CD4-positive, CD25-positive, alpha-beta regulatory T cell (primary cell): Measurements from ENCODE around the gene GAPVD1. TPM values are rescaled to one million over a fixed set of nuclear protein-coding genes. Genes with fewer than 3 reads are reported as not detected.

Source experiments
- ATAC-seq, 2 donors: fragments of 150-1000 bp; cut with Tn5 transposase; one replicate each; pipeline ENCODE4 v1.10.0; 2021; ENCODE audit warnings: low read depth in 2 of 2, moderate number of reproducible peaks in 2 of 2, moderate library complexity in 1 of 2
- DNase-seq, 3 donors: peaks; one replicate each; pipeline versions ENCODE4 v3.0.0 to v3.0.0-alpha.2; 2012 to 2022; ENCODE audit warnings: mixed read lengths in 1 of 3
- H3K27ac ChIP-seq: one replicate; pipeline ENCODE4 v1.7.0; 2013; ENCODE audit warnings: mild to moderate bottlenecking, low read length; ENCODE audit not compliant: insufficient read depth, poor library complexity, severe bottlenecking
- H3K27me3 ChIP-seq: one replicate; pipeline ENCODE4 v1.7.0; 2013; ENCODE audit warnings: low read length; ENCODE audit not compliant: control insufficient read depth, insufficient read depth
- H3K36me3 ChIP-seq: one replicate; pipeline ENCODE4 v1.7.0; 2013; ENCODE audit warnings: mild to moderate bottlenecking, low read length, moderate library complexity; ENCODE audit not compliant: control insufficient read depth, insufficient read depth
- H3K4me1 ChIP-seq: 2 replicates; pipeline ENCODE4 v1.7.0; 2013; ENCODE audit warnings: mild to moderate bottlenecking, low read length; ENCODE audit not compliant: insufficient read depth, control insufficient read depth, poor library complexity, severe bottlenecking
- H3K4me3 ChIP-seq: one replicate; pipeline ENCODE4 v1.7.0; 2013; ENCODE audit warnings: low read depth, mild to moderate bottlenecking, low read length, moderate library complexity
- H3K9me3 ChIP-seq, 2 experiments: 1 replicate in 1 of 2; 2 replicates in 1 of 2; pipeline ENCODE4 v1.7.0; 2013; ENCODE audit warnings: low read length in 2 of 2, mild to moderate bottlenecking in 1 of 2, moderate library complexity in 1 of 2; ENCODE audit not compliant: control insufficient read depth in 2 of 2
- H3K27ac Mint-ChIP-seq, 3 donors: one replicate each; pipeline ENCODE4 v1.8.0; 2020 to 2022; ENCODE audit warnings: mild to moderate bottlenecking in 3 of 3, mixed read lengths in 3 of 3, moderate library complexity in 2 of 3
- H3K27me3 Mint-ChIP-seq: one replicate; pipeline ENCODE4 v1.8.0; 2022; ENCODE audit warnings: mild to moderate bottlenecking, mixed read lengths
- H3K36me3 Mint-ChIP-seq: one replicate; pipeline ENCODE4 v1.8.0; 2020; ENCODE audit warnings: mixed read lengths
- H3K4me1 Mint-ChIP-seq, 4 donors: one replicate each; pipeline ENCODE4 v1.8.0; 2020 to 2022; ENCODE audit warnings: mixed read lengths in 4 of 4, mild to moderate bottlenecking in 1 of 4
- H3K4me3 Mint-ChIP-seq, 4 donors: one replicate each; pipeline ENCODE4 v1.8.0; 2020 to 2022; ENCODE audit warnings: mild to moderate bottlenecking in 4 of 4, mixed read lengths in 4 of 4, moderate library complexity in 3 of 4
- H3K9me3 Mint-ChIP-seq, 7 donors: one replicate each; pipeline ENCODE4 v1.8.0; 2020 to 2022; ENCODE audit warnings: mixed read lengths in 7 of 7, mild to moderate bottlenecking in 3 of 7, moderate library complexity in 2 of 7
- polyA plus RNA-seq, 4 donors: library from polyadenylated mRNA; unstranded; fragments of 300-500 nt; fragmentation: Illumina TruSeq; gene quantifications; one replicate each; pipeline ENCODE4 v1.2.3, GENCODE V29; 2021
- total RNA-seq: library from RNA; stranded (reverse); gene quantifications from one replicate; pipeline ENCODE4 v1.2.3, GENCODE V29; 2022

Gene GAPVD1
- total and polyA plus RNA-seq, 5 donors from 2014 or later: 34.0 to 65.4 (median 35.5) TPM

DNA sequence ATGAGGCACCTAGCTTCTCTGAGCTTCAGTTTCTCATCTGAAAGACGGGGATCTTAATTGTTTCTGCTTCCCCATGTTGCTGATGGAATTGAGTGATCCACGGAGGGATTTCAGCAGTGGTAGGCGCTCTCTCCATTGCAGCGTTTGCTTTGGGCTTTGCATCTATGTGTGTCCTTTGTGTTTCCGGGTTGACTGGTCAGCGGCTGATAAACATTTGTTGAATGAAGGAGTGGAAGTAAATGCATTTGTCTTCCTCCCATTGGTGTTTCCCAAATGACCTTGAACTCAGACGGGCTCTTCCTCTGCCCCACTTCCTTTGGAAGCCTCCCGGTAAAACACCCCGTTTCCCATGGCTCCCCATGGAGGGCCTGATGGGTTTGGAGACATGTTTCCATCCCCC lies 117.2 kb downstream of the GAPVD1 start:
- Histone ChIP-seq H3K4me1 (peaks cover 8% of the 10 kb centered on the region), H3K9me3 (no peaks in the 10 kb centered on the region), H3K4me3 (no peak overlapping the region), H3K27ac (no peak overlapping the region), H3K27me3 (no peaks in the 10 kb centered on the region), H3K36me3 (no peaks in the 10 kb centered on the region)
- DNase-seq (no peak), ATAC-seq (no peak)
- Mint-ChIP-seq H3K9me3 (no peaks in the 10 kb centered on the region), H3K27me3 (peaks cover 5% of the 10 kb centered on the region), H3K4me3 (no peak overlapping the region), H3K4me1 (peaks cover 0 to 6% (median 2%) of the 10 kb centered on the region in 4 donors), H3K36me3 (no peaks in the 10 kb centered on the region), H3K27ac (no peak overlapping the region)

DNA sequence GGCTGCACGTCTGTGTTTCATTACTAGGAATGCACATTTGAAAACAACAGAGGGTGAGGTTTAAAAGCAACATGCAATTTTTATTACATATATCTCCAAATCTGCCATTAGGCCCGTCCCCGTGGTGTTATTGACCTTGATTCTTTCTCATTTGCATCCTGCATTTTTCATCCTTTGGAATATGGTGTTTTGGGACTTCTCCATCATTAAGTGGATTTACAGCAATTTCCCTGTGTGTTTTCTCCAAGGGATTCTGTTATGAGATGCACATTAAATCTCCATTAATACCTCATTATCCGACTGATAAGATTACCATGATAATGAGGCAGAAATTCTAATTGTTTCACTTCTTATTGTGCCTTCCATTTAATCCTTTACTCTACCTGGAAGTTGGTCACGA lies 117.6 kb downstream of the GAPVD1 start:
- Mint-ChIP-seq H3K27me3 (peaks cover 5% of the 10 kb centered on the region), H3K4me3 (no peak overlapping the region), H3K27ac (no peak overlapping the region), H3K4me1 (peaks cover 0 to 6% (median 2%) of the 10 kb centered on the region in 4 donors), H3K9me3 (no peaks in the 10 kb centered on the region), H3K36me3 (no peaks in the 10 kb centered on the region)
- Histone ChIP-seq H3K27me3 (no peaks in the 10 kb centered on the region), H3K4me3 (no peak overlapping the region), H3K27ac (no peak overlapping the region), H3K36me3 (no peaks in the 10 kb centered on the region), H3K9me3 (no peaks in the 10 kb centered on the region), H3K4me1 (peaks cover 8% of the 10 kb centered on the region)
- no peak for DNase-seq
- ATAC-seq: no peak

DNA sequence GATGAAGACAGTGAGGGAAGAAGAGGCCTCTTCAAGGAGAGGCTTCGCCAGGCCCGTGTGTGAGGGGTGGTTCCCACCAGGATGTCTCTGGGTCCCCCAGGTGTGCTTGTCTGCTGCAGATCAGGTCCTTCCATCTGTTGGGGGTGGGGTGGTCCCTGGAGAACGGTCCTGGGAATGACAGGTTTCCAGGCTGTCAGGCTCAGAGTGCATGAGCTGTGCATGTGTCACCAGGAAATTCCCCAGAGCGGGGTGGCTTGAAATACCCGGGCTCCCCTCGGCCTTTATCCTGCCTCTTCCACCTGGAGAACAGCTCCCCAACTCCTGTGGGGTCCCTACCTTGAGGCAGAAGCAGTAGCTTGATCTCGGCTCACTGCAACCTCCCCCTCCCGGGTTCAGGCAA lies 118.8 kb downstream of the GAPVD1 start:
- Mint-ChIP-seq H3K27me3 (peaks cover 4% of the 10 kb centered on the region), H3K4me3 (no peak overlapping the region), H3K4me1 (no peaks in the 10 kb centered on the region), H3K36me3 (no peaks in the 10 kb centered on the region), H3K9me3 (no peaks in the 10 kb centered on the region), H3K27ac (no peak overlapping the region)
- Histone ChIP-seq H3K4me1 (no peaks in the 10 kb centered on the region), H3K27ac (no peak overlapping the region), H3K27me3 (no peaks in the 10 kb centered on the region), H3K9me3 (no peaks in the 10 kb centered on the region), H3K4me3 (no peak overlapping the region), H3K36me3 (no peaks in the 10 kb centered on the region)
- DNase-seq (no peak), ATAC-seq (no peak)

- no peaks in the 10 kb centered on the region for H3K9me3 ChIP-seq
- no peaks in the 10 kb centered on the region for H3K36me3 ChIP-seq
- no peaks in the 10 kb centered on the region for H3K36me3 Mint-ChIP-seq
- peaks cover 0 to 2% (median 0%) of the 10 kb centered on the region in 7 donors for H3K9me3 Mint-ChIP-seq
- ATAC-seq: no peak
- no peak overlapping the region for H3K4me3 Mint-ChIP-seq
- H3K27me3 Mint-ChIP-seq: peaks cover 4% of the 10 kb centered on the region
- no peak overlapping the region for H3K27ac ChIP-seq
- H3K27ac Mint-ChIP-seq: peak overlapping the region in 1 of 3 donors; percentile 36
- H3K4me1 Mint-ChIP-seq: no peaks in the 10 kb centered on the region
- no peaks in the 10 kb centered on the region for H3K27me3 ChIP-seq
- DNase-seq: no peak
- H3K4me1 ChIP-seq: no peaks in the 10 kb centered on the region
- no peak overlapping the region for H3K4me3 ChIP-seq
Measured at GRCh38 chr9:125387861-125388524, 126.4 kb downstream of the GAPVD1 start.

GRCh38 chr9:125388978-125389377 lies 127.4 kb downstream of the GAPVD1 start:
- Mint-ChIP-seq H3K4me1 (no peaks in the 10 kb centered on the region), H3K27me3 (peaks cover 4% of the 10 kb centered on the region), H3K27ac (no peak overlapping the region), H3K36me3 (no peaks in the 10 kb centered on the region), H3K9me3 (peaks cover 0 to 2% (median 0%) of the 10 kb centered on the region in 7 donors), H3K4me3 (no peak overlapping the region)
- no peaks in the 10 kb centered on the region for H3K27me3 ChIP-seq
- H3K4me3 ChIP-seq: no peak overlapping the region
- H3K4me1 ChIP-seq: no peaks in the 10 kb centered on the region
- no peak overlapping the region for H3K27ac ChIP-seq
- H3K36me3 ChIP-seq: no peaks in the 10 kb centered on the region
- DNase-seq (no peak), ATAC-seq (no peak)
- H3K9me3 ChIP-seq: no peaks in the 10 kb centered on the region

DNA sequence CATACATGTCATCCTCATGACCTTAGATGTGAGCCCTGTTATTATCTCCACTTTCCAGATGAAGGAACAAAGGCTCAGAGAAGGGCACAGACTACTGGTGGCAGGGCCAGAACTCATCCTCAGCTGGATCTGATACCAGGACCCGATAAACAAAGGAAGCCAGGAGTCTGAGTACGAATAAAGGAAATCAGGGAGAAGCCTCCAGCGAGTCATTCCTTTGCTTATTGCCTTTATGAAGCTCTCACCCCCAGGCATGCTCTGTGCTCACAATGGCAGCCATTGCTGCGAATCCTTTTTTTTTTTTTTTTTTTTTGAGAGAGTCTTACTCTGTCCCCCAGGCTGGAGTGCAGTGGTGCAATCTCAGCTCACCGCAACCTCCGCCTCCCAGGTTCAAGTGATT lies 130.1 kb downstream of the GAPVD1 start:
- no peak overlapping the region for H3K27ac Mint-ChIP-seq
- DNase-seq: no peak
- H3K9me3 Mint-ChIP-seq: peaks cover 0 to 3% (median 0%) of the 10 kb centered on the region in 7 donors
- no peaks in the 10 kb centered on the region for H3K9me3 ChIP-seq
- no peaks in the 10 kb centered on the region for H3K27me3 ChIP-seq
- no peaks in the 10 kb centered on the region for H3K4me1 Mint-ChIP-seq
- H3K36me3 ChIP-seq: no peaks in the 10 kb centered on the region
- peaks cover 3% of the 10 kb centered on the region for H3K36me3 Mint-ChIP-seq
- H3K27ac ChIP-seq: no peak overlapping the region
- H3K27me3 Mint-ChIP-seq: peaks cover 4% of the 10 kb centered on the region
- no peak overlapping the region for H3K4me3 Mint-ChIP-seq
- H3K4me3 ChIP-seq: no peak overlapping the region
- no peaks in the 10 kb centered on the region for H3K4me1 ChIP-seq
- ATAC-seq: no peak

- Histone ChIP-seq H3K27me3 (no peaks in the 10 kb centered on the region), H3K4me3 (no peak overlapping the region)
Measured at GRCh38 chr9:125393426-125393825, 131.8 kb downstream of the GAPVD1 start.

DNA sequence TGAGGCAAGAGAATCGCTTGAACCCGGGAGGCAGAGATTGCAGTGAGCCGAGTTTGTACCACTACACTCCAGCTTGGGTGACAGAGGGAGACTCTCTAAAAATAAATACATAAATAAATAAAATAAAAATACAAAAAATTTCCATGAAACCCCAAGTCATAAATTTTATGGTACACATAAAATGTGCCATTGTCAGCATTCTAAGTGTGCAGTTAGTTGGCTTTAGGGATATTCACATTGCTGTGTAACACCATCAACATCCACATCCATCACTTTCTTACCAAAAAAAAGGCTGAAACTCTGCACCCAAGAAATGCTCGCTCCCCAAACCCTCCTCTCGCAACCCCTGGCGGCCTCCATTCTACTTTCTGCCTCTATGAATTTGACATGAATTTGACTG lies 135.2 kb downstream of the GAPVD1 start:
- DNase-seq: no peak
- no peak overlapping the region for H3K4me3 Mint-ChIP-seq
- H3K27ac Mint-ChIP-seq: no peak overlapping the region
- H3K9me3 Mint-ChIP-seq: peaks cover 0 to 2% (median 0%) of the 10 kb centered on the region in 7 donors
- Histone ChIP-seq H3K4me3 (no peak overlapping the region), H3K36me3 (no peaks in the 10 kb centered on the region), H3K27ac (no peak overlapping the region), H3K4me1 (no peaks in the 10 kb centered on the region), H3K9me3 (no peaks in the 10 kb centered on the region), H3K27me3 (no peaks in the 10 kb centered on the region)
- H3K4me1 Mint-ChIP-seq: no peaks in the 10 kb centered on the region
- peaks cover 4% of the 10 kb centered on the region for H3K27me3 Mint-ChIP-seq
- no peak for ATAC-seq
- H3K36me3 Mint-ChIP-seq: peaks cover 3% of the 10 kb centered on the region

More at GRCh38 chr9:125393426-125393825, 131.8 kb downstream of the GAPVD1 start:
- Mint-ChIP-seq H3K27ac (no peak overlapping the region), H3K27me3 (peaks cover 4% of the 10 kb centered on the region), H3K36me3 (peaks cover 3% of the 10 kb centered on the region), H3K4me1 (no peaks in the 10 kb centered on the region), H3K9me3 (peaks cover 0 to 2% (median 0%) of the 10 kb centered on the region in 7 donors), H3K4me3 (no peak overlapping the region)
- H3K9me3 ChIP-seq: no peaks in the 10 kb centered on the region
- no peak for ATAC-seq
- no peaks in the 10 kb centered on the region for H3K4me1 ChIP-seq
- no peaks in the 10 kb centered on the region for H3K36me3 ChIP-seq
- H3K27ac ChIP-seq: no peak overlapping the region
- no peak for DNase-seq
